GM21423 (cell line): ENCODE measurements around the gene TEDC2.

Experiments used
- ATAC-seq: cut with Tn5 transposase; IDR thresholded peaks from one replicate; pipeline ENCODE4 v1.9.1; 2021; ENCODE audit warnings: mild to moderate bottlenecking, moderate library complexity; ENCODE audit not compliant: unreplicated experiment

Gene TEDC2

GRCh38 chr16:2512735-2513404 lies 53.0 kb downstream of the TEDC2 start:
- ATAC-seq = peak; percentile 1

DNA sequence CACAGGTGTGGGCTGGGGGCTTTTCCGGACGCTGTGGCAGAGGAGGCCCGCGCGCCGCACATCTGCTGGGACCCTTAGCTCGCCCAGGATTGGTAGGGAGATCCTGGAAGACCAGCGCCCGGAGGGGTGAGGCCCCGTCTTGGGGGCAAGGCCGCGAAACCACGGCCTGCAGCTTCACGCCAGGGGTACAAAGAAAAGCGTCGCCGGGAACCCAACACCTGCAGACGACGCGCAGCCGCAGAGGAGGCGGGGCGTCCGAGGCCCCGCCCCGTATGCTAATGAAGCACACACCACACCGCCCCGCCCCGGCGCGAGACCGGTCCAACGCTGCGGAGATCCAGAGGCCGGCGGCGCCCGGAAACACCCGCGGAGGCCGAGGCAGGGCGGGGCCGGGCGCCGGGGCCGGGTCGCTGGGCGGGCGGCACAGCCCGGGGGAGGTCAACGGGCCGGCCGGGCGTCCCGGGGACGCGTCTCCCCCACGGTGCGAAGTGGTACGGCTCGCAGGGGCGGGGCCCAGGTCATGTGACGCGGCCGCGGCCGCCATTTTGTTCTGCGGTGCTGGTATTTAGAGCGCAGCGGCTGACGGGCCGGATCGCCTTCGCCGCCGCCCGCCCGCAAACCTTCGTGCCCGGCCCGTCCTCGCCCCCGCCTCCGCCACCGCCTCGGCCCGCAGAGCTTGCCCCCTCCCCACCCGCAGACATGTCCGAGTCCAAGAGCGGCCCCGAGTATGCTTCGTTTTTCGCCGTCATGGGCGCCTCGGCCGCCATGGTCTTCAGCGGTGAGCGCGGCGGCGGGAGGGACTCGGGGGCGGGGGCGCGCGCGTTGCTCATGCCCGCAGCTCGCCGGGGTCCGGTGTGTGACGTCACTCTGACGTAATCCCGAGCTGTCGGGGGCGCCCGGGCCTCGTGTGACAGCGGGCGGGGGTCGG lies 53.8 kb downstream of the TEDC2 start, which contains the start of gene ATP6V0C:
Gene ATP6V0C, plus strand, starts transcription at position 548 of the 928 bp plus-strand sequence. Its CDS starts 152 bp downstream, at position 700.
- ATAC-seq = peak; percentile 63
